IPS-20b (cell line): ENCODE results near the gene EIPR1.
"Not testable (repeated sequence)": the region's sequence is repeated elsewhere in the genome, so short reads cannot be mapped to it uniquely, and the experiment has no call there.

Source experiments
- H3K27ac ChIP-seq: one replicate; pipeline ENCODE4 v1.5.1; 2013; ENCODE audit warnings: low read length
- H3K27me3 ChIP-seq: 2 replicates; pipeline ENCODE4 v1.6.1; 2013; ENCODE audit warnings: mild to moderate bottlenecking, low read length, inconsistent platforms; ENCODE audit not compliant: insufficient read depth
- H3K36me3 ChIP-seq: 2 replicates; pipeline ENCODE4 v1.6.1; 2013; ENCODE audit warnings: low read depth, mild to moderate bottlenecking, inconsistent platforms, low read length, moderate library complexity; ENCODE audit not compliant: insufficient read depth
- H3K4me1 ChIP-seq: 2 replicates; pipeline ENCODE4 v1.6.1; 2013; ENCODE audit warnings: mild to moderate bottlenecking, control low read depth, inconsistent platforms, low read length, moderate library complexity; ENCODE audit not compliant: insufficient read depth
- H3K4me3 ChIP-seq: 2 replicates; pipeline ENCODE4 v1.5.1; 2013; ENCODE audit warnings: mild to moderate bottlenecking, low read length, inconsistent platforms
- H3K9ac ChIP-seq: 2 replicates; pipeline ENCODE4 v1.6.1; 2013; ENCODE audit warnings: low read depth, mild to moderate bottlenecking, inconsistent platforms, low read length, moderate library complexity
- H3K9me3 ChIP-seq: 2 replicates; pipeline ENCODE4 v1.6.1; 2013; ENCODE audit warnings: mild to moderate bottlenecking, low read depth, low read length, inconsistent platforms; ENCODE audit not compliant: insufficient read depth

The EIPR1 gene

GRCh38 chr2:3379339-3379646 is 1.7 kb upstream of the EIPR1 start:
- H3K4me3 ChIP-seq = peak overlapping the region; percentile 91
- H3K36me3 ChIP-seq = peaks cover 20% of the 10 kb centered on the region; the same call in 1 of the 2 replicates
- peak overlapping the region; percentile 81; the same call in 1 of the 2 replicates for H3K9ac ChIP-seq
- H3K27ac ChIP-seq = no peak overlapping the region
- H3K4me1 ChIP-seq = peaks cover 16% of the 10 kb centered on the region
- H3K27me3 ChIP-seq = no peaks in the 10 kb centered on the region
- H3K9me3 ChIP-seq = no peaks in the 10 kb centered on the region

GRCh38 chr2:3377279-3377611 is 373 bp downstream of the EIPR1 start:
- Histone ChIP-seq H3K27me3 (no peaks in the 10 kb centered on the region), H3K9ac (peak overlapping the region; percentile 91), H3K36me3 (peaks cover 18% of the 10 kb centered on the region; the same call in 1 of the 2 replicates), H3K4me3 (peak overlapping the region; percentile 99), H3K9me3 (no peaks in the 10 kb centered on the region), H3K27ac (peak overlapping the region; percentile 25), H3K4me1 (peaks cover 16% of the 10 kb centered on the region)

- no peaks in the 10 kb centered on the region for H3K9me3 ChIP-seq
- H3K4me1 ChIP-seq = peaks cover 16% of the 10 kb centered on the region
- no peaks in the 10 kb centered on the region for H3K27me3 ChIP-seq
- H3K9ac ChIP-seq = peak overlapping the region; percentile 91
- H3K27ac ChIP-seq = no peak overlapping the region
- peak overlapping the region; percentile 99 for H3K4me3 ChIP-seq
- peaks cover 17% of the 10 kb centered on the region; the same call in 1 of the 2 replicates for H3K36me3 ChIP-seq
Observed at GRCh38 chr2:3376821-3377220, 797 bp downstream of the EIPR1 start.

- not testable (repeated sequence) for H3K4me3 ChIP-seq, H3K27me3 ChIP-seq, H3K36me3 ChIP-seq, H3K9me3 ChIP-seq, H3K9ac ChIP-seq, H3K27ac ChIP-seq, H3K4me1 ChIP-seq
Observed at GRCh38 chr2:3369340-3370181, 8.1 kb downstream of the EIPR1 start.

- Histone ChIP-seq H3K27ac (no peak overlapping the region), H3K9me3 (0 out of 2 replicates have a peak, but pooled peaks cover 8% of the 10 kb centered on the region), H3K4me1 (no peaks in the 10 kb centered on the region), H3K4me3 (no peak overlapping the region), H3K27me3 (no peaks in the 10 kb centered on the region), H3K36me3 (no peaks in the 10 kb centered on the region; the same call in 1 of the 2 replicates), H3K9ac (no peak overlapping the region)
Observed at GRCh38 chr2:3368261-3368722, 9.3 kb downstream of the EIPR1 start.

- no peak overlapping the region for H3K27ac ChIP-seq
Observed at GRCh38 chr2:3365219-3365618, 12.4 kb downstream of the EIPR1 start.

GRCh38 chr2:3361518-3362389 is 15.9 kb downstream of the EIPR1 start:
- no peaks in the 10 kb centered on the region for H3K36me3 ChIP-seq
- H3K27ac ChIP-seq = no peak overlapping the region
- H3K4me1 ChIP-seq = no peaks in the 10 kb centered on the region; the same call in none of the 2 replicates
- H3K4me3 ChIP-seq = no peak overlapping the region
- H3K9me3 ChIP-seq = no peaks in the 10 kb centered on the region
- no peaks in the 10 kb centered on the region for H3K27me3 ChIP-seq
- H3K9ac ChIP-seq = no peak overlapping the region

More at GRCh38 chr2:3365219-3365618, 12.4 kb downstream of the EIPR1 start:
- Histone ChIP-seq H3K9ac (no peak overlapping the region), H3K4me3 (no peak overlapping the region), H3K4me1 (no peaks in the 10 kb centered on the region; the same call in 1 of the 2 replicates), H3K27me3 (no peaks in the 10 kb centered on the region), H3K9me3 (0 out of 2 replicates have a peak, but pooled peaks cover 8% of the 10 kb centered on the region), H3K36me3 (no peaks in the 10 kb centered on the region; the same call in 1 of the 2 replicates)

GRCh38 chr2:3357926-3358325 is 19.7 kb downstream of the EIPR1 start:
- no peaks in the 10 kb centered on the region for H3K9me3 ChIP-seq
- peaks cover 14% of the 10 kb centered on the region; the same call in 1 of the 2 replicates for H3K36me3 ChIP-seq
- H3K9ac ChIP-seq = no peak overlapping the region
- H3K4me1 ChIP-seq = peaks cover 3% of the 10 kb centered on the region
- no peak overlapping the region for H3K4me3 ChIP-seq
- H3K27me3 ChIP-seq = no peaks in the 10 kb centered on the region
- no peak overlapping the region for H3K27ac ChIP-seq

- H3K27ac ChIP-seq, H3K4me1 ChIP-seq, H3K27me3 ChIP-seq, H3K9ac ChIP-seq, H3K9me3 ChIP-seq, H3K4me3 ChIP-seq: not testable (repeated sequence)
- H3K36me3 ChIP-seq = peaks cover 16% of the 10 kb centered on the region; the same call in 1 of the 2 replicates
Observed at GRCh38 chr2:3357446-3357845, 20.2 kb downstream of the EIPR1 start.

GRCh38 chr2:3356799-3357198 is 20.8 kb downstream of the EIPR1 start:
- H3K4me1 ChIP-seq = peaks cover 3% of the 10 kb centered on the region
- no peak overlapping the region for H3K4me3 ChIP-seq
- H3K36me3 ChIP-seq = peaks cover 16% of the 10 kb centered on the region; the same call in 1 of the 2 replicates
- no peaks in the 10 kb centered on the region for H3K27me3 ChIP-seq
- H3K9me3 ChIP-seq = no peaks in the 10 kb centered on the region
- no peak overlapping the region for H3K9ac ChIP-seq
- no peak overlapping the region for H3K27ac ChIP-seq

- peaks cover 16% of the 10 kb centered on the region; the same call in 1 of the 2 replicates for H3K36me3 ChIP-seq
- peaks cover 3% of the 10 kb centered on the region; the same call in 1 of the 2 replicates for H3K4me1 ChIP-seq
- H3K9ac ChIP-seq = no peak overlapping the region
- H3K27ac ChIP-seq = no peak overlapping the region
- H3K27me3 ChIP-seq = no peaks in the 10 kb centered on the region
- no peaks in the 10 kb centered on the region for H3K9me3 ChIP-seq
- H3K4me3 ChIP-seq = no peak overlapping the region
Observed at GRCh38 chr2:3355951-3356569, 21.6 kb downstream of the EIPR1 start.
